K562 (cell line): Measurements from ENCODE around the gene EDN2. TPM values are rescaled to one million over a fixed set of nuclear protein-coding genes. Genes with fewer than 3 reads are reported as not detected.
A peak's percentile ranks its signal among the peaks of the same experiment; 100 is the strongest.

Experiments
- BRD9 ChIP-seq: fragments of 450-650 bp; IDR thresholded peaks from 2 replicates; pipeline ENCODE4 v1.6.1; 2018; ENCODE audit warnings: low read depth; ENCODE audit not compliant: partially characterized antibody
- CHD1 ChIP-seq: fragments of 200-600 bp; sonication (generic); IDR thresholded peaks from one replicate; pipeline ENCODE4 v1.6.1; 2012; ENCODE audit warnings: mild to moderate bottlenecking, moderate library complexity, low read length, inconsistent platforms
- EGR1 ChIP-seq: fragments of 450-650 bp; conservative IDR thresholded peaks from 2 replicates; pipeline ENCODE4 v1.6.1; 2017; ENCODE audit warnings: mild to moderate bottlenecking
- NFXL1 ChIP-seq: fragments of 450-650 bp; formaldehyde crosslinking; IDR thresholded peaks from 2 replicates; pipeline ENCODE4 v1.4.0; 2021; ENCODE audit warnings: mild to moderate bottlenecking
- NONO ChIP-seq, 2 experiments: fragments of 200-400 bp in 1 of 2; fragments of 450-650 bp in 1 of 2; formaldehyde crosslinking in 1 of 2; IDR thresholded peaks; 2 replicates each; pipeline ENCODE4 v1.6.1; 2017; ENCODE audit warnings: low read depth in 2 of 2, mild to moderate bottlenecking in 2 of 2, moderate library complexity in 2 of 2, low read length in 1 of 2
- PCBP1 ChIP-seq: fragments of 200-400 bp; formaldehyde crosslinking; IDR thresholded peaks from 2 replicates; pipeline ENCODE4 v1.6.1; 2018; ENCODE audit warnings: mild to moderate bottlenecking, low read depth, low read length; ENCODE audit not compliant: poor library complexity, severe bottlenecking
- RAD21 ChIP-seq, 2 experiments: fragments of 250-450 bp in 1 of 2; fragments of 450-650 bp in 1 of 2; sonication (Bioruptor Pico) in 1 of 2; formaldehyde crosslinking in 1 of 2; IDR thresholded peaks in 1 of 2; conservative IDR thresholded peaks in 1 of 2; 2 replicates each; pipeline versions ENCODE4 v1.4.0 to v1.8.0; 2020 to 2022; ENCODE audit warnings: mild to moderate bottlenecking in 2 of 2, moderate library complexity in 1 of 2
- TARDBP ChIP-seq: fragments of 450-650 bp; IDR thresholded peaks from 2 replicates; pipeline ENCODE4 v1.6.1; 2016
- ZNF695 ChIP-seq: fragments of 450-650 bp; formaldehyde crosslinking; IDR thresholded peaks from 2 replicates; pipeline ENCODE4 v1.4.0; 2020; ENCODE audit warnings: mild to moderate bottlenecking, moderate library complexity
- ZNF780A ChIP-seq: fragments of 250-450 bp; sonication (Bioruptor Pico); IDR thresholded peaks from 2 replicates; pipeline ENCODE4 v1.5.0; 2021; ENCODE audit warnings: mild to moderate bottlenecking
- polyA plus RNA-seq, 8 experiments: library from polyadenylated mRNA; depleted of rRNA in 4 of 8; stranded (reverse) in 5 of 8; unstranded in 3 of 8; fragments of >200 nt; fragmentation: Nextera tagmentation in 2 of 8; fragmentation: Illumina TruSeq in 1 of 8; extraction: Ambion mirVana in 2 of 8; extraction: Trizol in 1 of 8; gene quantifications; 2 replicates each; pipeline versions ENCODE4 v1.2.1 to v1.2.3, GENCODE V29; 2011 to 2014; ENCODE audit warnings: inconsistent platforms in 1 of 8, missing spikeins in 1 of 8
- total RNA-seq, 7 experiments: library from RNA; depleted of rRNA in 6 of 7; stranded (reverse); fragments of >200 nt in 6 of 7; fragmentation: Illumina TruSeq in 2 of 7; extraction: Trizol in 2 of 7; gene quantifications; 2 replicates each; pipeline versions ENCODE4 v1.2.1 to v1.2.3, GENCODE V29; 2011 to 2021; ENCODE audit warnings: low replicate concordance in 1 of 7
- TF ChIP-seq, protein P1 (sequence below): fragments of 250-450 bp; sonication (Bioruptor Pico); IDR thresholded peaks from 2 replicates; pipeline ENCODE4 v1.4.0; 2020
- TF ChIP-seq, protein P2 (sequence below), 2 experiments: IDR thresholded peaks in 1 of 2; conservative IDR thresholded peaks in 1 of 2; 2 replicates each; pipeline ENCODE4 v1.6.1; 2016; ENCODE audit warnings: low read depth in 2 of 2, mild to moderate bottlenecking in 1 of 2, missing compliant biosample characterization in 1 of 2, missing genetic modification characterization in 1 of 2, moderate library complexity in 1 of 2
- TF ChIP-seq, protein P3 (sequence below): fragments of 250-450 bp; sonication (Bioruptor Pico); IDR thresholded peaks from 2 replicates; pipeline ENCODE4 v1.4.0; 2020; ENCODE audit warnings: mild to moderate bottlenecking
- TF ChIP-seq, protein P4 (sequence below): fragments of 450-650 bp; conservative IDR thresholded peaks from 2 replicates; pipeline ENCODE4 v1.6.1; 2016; ENCODE audit warnings: missing genetic modification characterization, low read depth, mild to moderate bottlenecking, missing compliant biosample characterization, moderate library complexity
- TF ChIP-seq, protein P5 (sequence below): fragments of 250-450 bp; sonication (Bioruptor Pico); IDR thresholded peaks from 2 replicates; pipeline ENCODE4 v1.9.0; 2021; ENCODE audit warnings: mild to moderate bottlenecking, inconsistent platforms
- TF ChIP-seq, protein P6 (sequence below): fragments of 250-450 bp; sonication (Bioruptor Pico); IDR thresholded peaks from 2 replicates; pipeline ENCODE4 v1.8.0; 2021; ENCODE audit warnings: moderate library complexity, mild to moderate bottlenecking, inconsistent platforms

EDN2 gene
- total and polyA plus RNA-seq, 9 of the 15 experiments (the other 6 are each of a cell fraction or from before 2014, with no cell fraction given), result not detected

DNA sequence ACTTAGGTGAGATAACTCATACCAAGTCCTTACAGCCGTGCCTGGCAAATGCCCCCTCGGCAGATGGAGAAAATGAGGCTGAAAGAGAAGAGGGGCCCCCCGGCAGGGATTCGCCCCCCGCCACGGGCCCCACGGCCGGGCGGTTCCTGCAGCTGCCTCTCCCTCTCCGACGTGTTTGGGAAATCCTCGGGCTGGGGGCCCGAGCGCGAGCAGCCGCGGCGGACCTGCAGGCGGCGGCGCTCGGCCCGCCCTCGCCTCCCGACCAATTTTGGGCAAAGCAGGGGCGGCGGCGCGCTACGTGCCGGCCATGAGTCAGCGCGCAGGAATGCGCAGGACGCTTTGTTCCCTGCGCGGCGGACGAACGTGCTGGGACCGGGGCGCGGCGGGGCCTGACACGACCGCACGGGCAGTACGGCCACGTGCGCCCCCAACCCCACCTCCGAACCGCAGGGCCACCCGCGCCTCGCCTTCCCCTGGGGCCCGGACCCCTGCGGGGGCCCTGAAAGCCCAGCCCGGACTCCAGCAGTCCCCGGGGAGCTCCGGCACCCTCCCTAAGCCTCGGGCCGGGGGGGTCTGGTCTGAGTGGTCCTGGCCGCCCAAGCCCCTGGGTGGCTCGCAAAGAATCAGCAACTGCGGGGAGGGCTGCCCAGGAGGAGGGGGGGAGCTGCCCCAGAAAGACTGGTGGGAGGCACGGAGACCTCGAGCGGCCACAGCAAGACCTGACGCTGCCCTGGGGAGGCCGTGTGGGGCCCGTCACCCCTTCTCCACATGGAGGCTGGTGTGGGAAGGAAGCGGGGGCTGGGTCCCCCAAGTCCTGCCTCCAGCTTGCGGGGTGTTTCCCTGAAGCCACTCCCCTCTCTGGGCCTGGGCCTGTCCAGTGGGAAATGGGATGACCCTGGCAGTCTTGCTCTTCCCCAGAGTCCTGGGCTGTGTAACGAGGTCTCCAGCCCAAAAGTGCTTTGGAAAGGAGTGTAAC, 11.9 kb upstream of the EDN2 start (continued):
- TF ChIP-seq, protein P1, sequence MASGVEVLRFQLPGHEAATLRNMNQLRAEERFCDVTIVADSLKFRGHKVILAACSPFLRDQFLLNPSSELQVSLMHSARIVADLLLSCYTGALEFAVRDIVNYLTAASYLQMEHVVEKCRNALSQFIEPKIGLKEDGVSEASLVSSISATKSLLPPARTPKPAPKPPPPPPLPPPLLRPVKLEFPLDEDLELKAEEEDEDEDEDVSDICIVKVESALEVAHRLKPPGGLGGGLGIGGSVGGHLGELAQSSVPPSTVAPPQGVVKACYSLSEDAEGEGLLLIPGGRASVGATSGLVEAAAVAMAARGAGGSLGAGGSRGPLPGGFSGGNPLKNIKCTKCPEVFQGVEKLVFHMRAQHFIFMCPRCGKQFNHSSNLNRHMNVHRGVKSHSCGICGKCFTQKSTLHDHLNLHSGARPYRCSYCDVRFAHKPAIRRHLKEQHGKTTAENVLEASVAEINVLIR, result no peak
- TF ChIP-seq TARDBP (no peak), BRD9 (no peak), PCBP1 (peak; percentile 63), NONO (IDR thresholded peaks at IDR 0.05; ENCODE audit: low read depth in 2 of 2, low read length in 1 of 2) (peak in 1 of 2 experiments; percentile 67; a peak in 1 of 4 replicates), RAD21 (CRISPR knock-in tag; conservative IDR thresholded peaks at IDR 0.05 in 1 of 2, IDR thresholded peaks at IDR 0.05 in 1 of 2) (no peak), ZNF695 (CRISPR knock-in tag) (no peak), ZNF780A (CRISPR knock-in tag) (no peak), EGR1 (peak; percentile 53), CHD1 (no peak), NFXL1 (no peak)
- TF ChIP-seq, protein P2, sequence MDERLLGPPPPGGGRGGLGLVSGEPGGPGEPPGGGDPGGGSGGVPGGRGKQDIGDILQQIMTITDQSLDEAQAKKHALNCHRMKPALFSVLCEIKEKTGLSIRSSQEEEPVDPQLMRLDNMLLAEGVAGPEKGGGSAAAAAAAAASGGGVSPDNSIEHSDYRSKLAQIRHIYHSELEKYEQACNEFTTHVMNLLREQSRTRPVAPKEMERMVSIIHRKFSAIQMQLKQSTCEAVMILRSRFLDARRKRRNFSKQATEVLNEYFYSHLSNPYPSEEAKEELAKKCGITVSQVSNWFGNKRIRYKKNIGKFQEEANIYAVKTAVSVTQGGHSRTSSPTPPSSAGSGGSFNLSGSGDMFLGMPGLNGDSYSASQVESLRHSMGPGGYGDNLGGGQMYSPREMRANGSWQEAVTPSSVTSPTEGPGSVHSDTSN (CRISPR knock-in tag; IDR thresholded peaks at IDR 0.05; ENCODE audit: low read depth), result no peak
- TF ChIP-seq, protein P2 (tag; conservative IDR thresholded peaks at IDR 0.05; ENCODE audit: low read depth), result no peak
- TF ChIP-seq, protein P3, sequence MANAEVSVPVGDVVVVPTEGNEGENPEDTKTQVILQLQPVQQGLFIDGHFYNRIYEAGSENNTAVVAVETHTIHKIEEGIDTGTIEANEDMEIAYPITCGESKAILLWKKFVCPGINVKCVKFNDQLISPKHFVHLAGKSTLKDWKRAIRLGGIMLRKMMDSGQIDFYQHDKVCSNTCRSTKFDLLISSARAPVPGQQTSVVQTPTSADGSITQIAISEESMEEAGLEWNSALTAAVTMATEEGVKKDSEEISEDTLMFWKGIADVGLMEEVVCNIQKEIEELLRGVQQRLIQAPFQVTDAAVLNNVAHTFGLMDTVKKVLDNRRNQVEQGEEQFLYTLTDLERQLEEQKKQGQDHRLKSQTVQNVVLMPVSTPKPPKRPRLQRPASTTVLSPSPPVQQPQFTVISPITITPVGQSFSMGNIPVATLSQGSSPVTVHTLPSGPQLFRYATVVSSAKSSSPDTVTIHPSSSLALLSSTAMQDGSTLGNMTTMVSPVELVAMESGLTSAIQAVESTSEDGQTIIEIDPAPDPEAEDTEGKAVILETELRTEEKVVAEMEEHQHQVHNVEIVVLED, result peak; percentile 83
- TF ChIP-seq, protein P4, sequence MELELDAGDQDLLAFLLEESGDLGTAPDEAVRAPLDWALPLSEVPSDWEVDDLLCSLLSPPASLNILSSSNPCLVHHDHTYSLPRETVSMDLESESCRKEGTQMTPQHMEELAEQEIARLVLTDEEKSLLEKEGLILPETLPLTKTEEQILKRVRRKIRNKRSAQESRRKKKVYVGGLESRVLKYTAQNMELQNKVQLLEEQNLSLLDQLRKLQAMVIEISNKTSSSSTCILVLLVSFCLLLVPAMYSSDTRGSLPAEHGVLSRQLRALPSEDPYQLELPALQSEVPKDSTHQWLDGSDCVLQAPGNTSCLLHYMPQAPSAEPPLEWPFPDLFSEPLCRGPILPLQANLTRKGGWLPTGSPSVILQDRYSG (tag), result no peak
- TF ChIP-seq, protein P5, sequence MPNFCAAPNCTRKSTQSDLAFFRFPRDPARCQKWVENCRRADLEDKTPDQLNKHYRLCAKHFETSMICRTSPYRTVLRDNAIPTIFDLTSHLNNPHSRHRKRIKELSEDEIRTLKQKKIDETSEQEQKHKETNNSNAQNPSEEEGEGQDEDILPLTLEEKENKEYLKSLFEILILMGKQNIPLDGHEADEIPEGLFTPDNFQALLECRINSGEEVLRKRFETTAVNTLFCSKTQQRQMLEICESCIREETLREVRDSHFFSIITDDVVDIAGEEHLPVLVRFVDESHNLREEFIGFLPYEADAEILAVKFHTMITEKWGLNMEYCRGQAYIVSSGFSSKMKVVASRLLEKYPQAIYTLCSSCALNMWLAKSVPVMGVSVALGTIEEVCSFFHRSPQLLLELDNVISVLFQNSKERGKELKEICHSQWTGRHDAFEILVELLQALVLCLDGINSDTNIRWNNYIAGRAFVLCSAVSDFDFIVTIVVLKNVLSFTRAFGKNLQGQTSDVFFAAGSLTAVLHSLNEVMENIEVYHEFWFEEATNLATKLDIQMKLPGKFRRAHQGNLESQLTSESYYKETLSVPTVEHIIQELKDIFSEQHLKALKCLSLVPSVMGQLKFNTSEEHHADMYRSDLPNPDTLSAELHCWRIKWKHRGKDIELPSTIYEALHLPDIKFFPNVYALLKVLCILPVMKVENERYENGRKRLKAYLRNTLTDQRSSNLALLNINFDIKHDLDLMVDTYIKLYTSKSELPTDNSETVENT (CRISPR knock-in tag), result 0 out of 2 replicates have a peak, but pooled peaks have one; percentile 25
- TF ChIP-seq, protein P6, sequence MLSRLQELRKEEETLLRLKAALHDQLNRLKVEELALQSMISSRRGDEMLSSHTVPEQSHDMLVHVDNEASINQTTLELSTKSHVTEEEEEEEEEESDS (CRISPR knock-in tag), result no peak
